Activated T-helper 1 cell treated with Interleukin-2 at 50 U/mL for 16 hours (primary cell): ENCODE measurements around the gene TARS1.
A peak's percentile ranks its signal among the peaks of the same experiment; 100 is the strongest.

Experiments
- DNase-seq: peaks from one replicate; pipeline ENCODE4 v3.0.0-alpha.2; 2020; ENCODE audit warnings: low read depth

TARS1 gene

DNA sequence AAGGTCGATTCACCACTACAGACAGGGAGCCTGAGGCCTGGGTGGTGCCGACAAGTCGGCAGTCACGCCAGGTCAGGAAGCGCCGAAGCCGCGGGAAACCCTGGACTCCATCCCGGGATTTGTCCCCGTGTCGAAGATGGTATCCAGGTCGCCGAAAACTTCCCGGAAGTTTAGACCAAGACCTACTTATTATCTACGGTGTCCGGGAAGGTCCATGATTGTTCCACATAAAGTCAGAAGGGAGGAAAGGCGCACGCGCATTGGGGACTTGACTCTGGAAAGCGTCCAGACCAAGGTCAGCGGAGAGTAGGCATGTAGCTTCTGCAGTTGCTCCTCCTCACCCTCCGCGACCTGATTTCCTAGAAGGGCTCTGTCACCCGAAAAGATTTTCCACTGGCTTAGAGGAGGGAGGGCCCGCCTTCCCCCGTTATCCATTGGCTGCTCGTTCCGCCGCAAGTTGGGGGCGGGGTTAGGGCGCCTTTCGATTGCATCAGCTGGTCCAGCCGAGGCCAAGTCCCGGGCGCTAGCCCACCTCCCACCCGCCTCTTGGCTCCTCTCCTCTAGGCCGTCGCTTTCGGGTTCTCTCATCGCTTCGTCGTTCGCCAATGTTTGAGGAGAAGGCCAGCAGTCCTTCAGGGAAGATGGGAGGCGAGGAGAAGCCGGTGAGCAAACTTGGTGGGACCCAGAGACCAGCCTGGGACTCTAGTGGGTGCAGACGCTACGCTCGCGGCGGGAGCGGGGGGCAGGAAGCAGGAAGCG lies at the start of gene TARS1:
TSS of gene TARS1 (plus strand) at position 484 of the 759 bp plus-strand sequence. CDS start at position 606, 122 bp downstream.
- peak; percentile 85 for DNase-seq

DNA sequence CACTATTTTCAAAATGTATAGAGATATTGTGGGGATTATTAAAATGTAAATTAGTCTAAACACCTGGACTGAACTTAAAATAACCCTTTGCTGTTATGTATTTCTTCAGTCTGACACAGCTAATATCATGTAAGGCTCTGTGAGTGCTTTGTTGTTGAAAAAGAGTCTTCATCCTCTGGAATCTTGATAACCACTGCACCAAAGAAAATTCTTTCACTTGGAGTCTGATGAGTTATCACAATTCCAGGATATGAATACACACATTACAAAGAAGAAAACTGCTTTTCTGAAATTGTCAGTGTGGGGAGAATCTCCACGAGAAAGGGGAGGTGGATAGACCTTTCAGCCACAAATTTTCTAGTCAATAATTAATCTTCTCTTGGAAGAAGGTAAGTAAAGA lies 42.3 kb upstream of the TARS1 start:
- DNase-seq = no peak

DNA sequence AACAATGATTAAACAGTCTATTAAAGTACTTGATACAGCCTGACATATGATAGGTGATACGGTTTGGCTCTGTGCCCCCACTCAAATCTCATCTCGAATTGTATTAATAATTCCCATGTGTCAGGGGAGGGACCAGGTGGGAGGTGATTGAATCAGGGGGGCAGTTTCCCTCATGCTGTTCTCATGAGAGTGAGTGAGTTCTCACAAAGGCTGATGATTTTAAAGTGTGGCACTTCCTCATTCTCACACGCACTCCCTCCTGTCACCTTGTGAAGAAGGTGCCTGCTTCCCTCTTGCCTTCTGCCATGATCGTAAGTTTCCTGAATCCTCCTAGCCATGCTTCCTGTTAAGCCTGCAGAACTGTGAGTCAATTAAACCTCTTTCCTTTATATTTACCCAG lies 40.1 kb upstream of the TARS1 start:
- no peak for DNase-seq

DNA sequence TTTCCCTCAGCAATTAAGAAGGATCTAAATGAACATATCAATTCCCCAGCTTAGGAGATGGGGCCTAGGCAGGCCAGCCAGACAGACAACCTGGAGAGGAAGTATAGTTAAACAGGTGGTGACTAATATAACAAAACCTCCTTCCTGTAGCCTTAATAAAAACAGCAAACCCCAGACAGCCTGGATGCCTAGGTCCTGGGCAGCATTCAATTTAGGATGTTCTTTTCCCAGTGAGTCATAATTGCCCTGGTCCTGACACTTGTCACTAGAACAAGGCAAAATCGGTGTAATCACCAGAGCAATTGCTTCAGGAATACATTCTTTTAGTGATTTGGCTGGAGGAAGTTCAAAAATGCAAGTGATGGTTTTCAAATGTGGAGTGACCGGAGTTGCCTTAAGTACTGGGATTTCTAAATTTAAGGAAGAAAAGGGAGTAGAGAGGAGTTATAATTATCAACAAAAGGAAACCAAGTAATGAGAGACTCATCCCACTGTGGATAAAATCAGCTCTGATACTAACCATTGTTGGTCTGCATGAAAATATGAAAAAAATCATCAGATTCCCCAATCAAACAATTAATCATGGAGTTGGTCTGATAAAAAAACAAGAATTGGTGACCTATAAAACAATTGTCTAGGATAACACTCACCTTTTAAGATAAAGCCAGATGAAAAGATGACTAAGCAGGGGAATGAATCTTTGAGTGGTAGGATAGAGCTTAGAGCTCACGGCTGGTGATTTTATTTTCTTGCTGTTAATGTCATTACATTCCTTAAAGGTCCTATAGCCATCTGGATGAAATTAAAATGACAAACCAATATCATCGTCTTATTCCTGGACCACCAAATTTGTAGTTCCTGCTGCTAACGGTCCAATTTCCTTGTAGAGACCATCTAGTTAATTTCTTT lies 39.0 kb upstream of the TARS1 start:
- DNase-seq = no peak

DNA sequence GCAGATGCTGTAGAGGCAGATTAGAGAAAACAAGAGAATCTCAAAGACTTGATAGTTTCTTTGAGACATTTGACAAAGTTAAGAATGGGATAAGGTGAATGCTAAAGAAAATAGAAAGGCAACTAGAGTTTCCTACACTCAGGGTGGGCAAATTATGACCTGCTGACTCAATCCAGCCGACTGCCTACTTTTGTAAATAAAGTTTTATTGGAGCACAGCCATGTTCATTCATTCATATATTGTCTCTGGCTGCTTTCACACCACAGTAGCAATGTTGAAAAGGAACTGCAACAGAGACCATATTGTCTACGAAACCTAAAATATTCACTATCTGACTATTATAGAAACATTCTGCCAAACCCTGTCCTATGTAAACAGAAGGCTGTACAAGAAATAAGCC lies 37.6 kb upstream of the TARS1 start:
- no peak for DNase-seq

DNA sequence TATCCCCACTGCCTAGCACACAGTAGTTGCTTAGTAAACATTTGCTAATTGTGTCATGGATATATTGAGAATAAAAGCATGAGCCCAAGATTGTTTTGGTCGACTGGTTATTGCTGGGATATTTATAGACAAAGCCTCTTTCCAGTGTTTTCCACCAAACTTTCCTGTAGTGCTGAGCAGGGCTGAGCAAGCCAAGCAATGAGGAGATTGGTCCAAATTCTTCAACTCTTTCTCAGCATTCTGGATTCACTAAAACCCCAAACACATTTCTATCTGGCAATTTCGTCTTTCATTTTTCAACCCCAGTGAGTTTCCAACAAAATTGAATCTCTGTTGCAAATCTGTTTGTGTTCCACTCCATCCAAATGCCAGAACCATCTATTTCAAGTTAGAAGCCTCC lies 31.9 kb upstream of the TARS1 start:
- DNase-seq = no peak

DNA sequence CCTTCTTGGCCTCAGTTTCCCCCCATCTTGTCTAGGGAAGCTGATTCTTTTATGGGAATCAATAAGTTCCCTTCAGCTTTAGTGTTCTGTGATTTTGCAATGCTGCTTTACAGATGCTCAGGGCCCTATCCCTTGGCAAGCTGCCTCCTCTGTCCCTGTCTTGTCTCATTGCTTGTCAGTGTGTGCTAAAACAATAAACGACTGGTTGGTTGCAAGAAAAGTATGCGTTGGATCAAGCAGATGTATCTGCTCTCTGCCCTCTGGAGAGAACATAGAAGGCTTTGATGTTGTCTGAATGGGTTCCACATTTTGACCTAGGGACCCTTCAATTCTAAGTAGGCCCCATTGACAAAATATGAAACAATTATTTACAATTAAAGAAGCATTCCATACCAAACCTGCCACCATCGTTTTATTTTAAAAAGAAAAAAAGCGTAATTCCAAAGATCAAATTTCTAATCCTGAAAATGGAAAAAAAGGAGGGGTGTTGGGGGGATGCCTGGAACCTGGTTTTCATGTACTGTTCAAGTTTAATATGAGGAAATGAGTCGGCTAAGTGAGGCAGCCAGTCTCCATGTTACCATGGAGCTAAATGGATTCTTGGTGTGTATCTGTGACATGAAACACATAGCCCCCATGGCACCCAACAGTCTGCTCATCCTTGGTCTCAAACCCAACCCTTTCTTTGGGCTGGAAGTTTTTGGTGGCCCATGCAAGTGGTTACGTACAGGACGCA lies 31.2 kb upstream of the TARS1 start:
- DNase-seq = no peak

DNA sequence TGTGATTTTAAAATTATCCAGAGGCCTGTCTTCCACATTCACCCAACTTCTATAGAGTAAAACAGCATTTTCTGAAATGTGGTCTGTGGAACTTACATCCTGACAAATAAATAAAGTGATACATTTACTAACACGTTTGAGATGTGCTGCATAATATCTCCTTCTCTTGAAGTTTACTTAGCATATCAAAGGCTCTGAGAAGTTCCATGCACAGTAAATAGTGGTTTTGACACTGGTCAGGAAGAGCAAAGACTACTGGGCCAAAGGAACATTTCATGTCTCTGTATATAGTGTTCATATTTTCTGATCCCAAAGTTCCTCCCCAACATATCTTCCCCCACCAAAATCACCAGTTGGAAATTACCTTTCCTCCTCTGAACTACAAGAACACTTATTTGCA lies 30.5 kb upstream of the TARS1 start:
- DNase-seq = no peak

DNA sequence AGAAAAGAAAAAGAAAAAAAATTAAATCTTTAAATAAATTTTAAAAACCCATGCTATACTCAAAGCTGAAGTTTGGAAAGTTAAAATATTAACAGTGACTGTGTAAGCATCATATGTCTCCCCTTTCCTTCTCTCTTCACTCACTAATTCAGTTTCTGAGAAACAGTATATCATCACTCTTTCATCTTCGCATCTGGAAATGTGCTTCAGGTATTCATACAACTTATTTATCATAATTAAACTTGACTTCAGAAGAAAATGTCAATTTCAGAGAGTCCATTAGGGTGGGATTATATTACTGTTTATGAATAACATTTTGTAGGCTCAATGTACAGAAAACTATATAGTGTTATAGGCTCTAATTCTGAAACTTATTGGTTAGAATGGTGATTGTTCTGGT lies 29.3 kb upstream of the TARS1 start:
- no peak for DNase-seq

DNA sequence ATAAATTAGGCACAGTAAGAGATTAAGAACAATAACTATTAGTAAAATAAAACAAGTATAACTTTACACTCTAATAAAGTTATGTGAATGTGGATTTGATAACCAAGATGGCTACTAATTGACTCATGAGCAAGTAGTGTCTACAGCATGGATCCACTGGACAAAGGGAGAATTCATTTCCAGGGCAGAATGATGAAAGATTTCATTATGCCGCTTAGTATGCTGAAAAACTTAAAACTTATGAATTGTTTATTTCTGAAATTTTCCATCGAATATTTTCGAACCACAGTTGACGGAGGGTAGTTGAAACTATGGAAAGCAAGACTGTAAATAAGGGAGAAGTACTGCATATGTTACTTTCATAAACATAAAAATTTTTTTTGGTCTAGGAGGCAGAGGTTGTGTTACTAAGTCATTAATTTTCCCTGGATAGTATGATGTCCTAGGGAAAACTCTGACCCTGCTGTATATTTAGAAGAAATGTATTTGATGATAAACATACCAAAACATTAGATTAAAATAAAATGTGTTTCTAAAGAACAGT lies 24.9 kb upstream of the TARS1 start:
- DNase-seq = no peak

DNA sequence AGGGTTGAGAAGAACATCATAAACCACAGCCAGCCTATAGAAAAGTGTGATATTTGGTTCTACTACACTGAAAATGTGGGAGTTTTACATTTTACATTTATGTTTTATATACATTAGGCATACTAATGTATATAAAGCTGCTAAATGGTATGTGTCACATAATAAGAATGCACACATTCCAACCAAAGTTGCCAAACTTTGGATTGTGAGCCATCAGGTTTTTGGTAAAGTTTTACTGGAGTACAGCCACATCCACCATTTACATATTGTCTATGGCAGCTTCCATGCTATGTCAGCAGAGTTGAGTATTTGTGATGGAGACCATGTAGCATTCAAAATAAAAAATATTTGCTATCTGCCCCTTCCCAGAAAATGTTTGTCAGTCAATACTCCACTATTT lies 23.1 kb upstream of the TARS1 start:
- DNase-seq = no peak

DNA sequence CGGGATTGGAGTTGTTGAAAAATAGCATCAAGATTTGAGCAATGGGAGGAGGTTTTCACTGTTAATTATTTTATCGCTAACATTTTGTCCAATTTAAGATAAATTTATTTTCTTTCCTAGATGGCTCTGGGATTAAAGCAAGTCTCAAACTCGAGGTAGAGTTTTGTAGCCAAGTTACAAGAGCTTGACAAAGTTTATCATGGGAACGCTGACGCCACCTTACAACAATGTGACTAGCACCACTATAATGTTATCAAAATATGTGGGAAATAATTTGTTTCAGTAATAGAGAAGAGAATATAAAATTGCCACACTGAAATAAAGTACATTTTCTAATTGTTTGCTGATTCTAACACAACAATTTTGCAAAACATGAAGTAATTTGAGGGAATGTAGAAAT lies 19.8 kb upstream of the TARS1 start:
- DNase-seq = no peak

DNA sequence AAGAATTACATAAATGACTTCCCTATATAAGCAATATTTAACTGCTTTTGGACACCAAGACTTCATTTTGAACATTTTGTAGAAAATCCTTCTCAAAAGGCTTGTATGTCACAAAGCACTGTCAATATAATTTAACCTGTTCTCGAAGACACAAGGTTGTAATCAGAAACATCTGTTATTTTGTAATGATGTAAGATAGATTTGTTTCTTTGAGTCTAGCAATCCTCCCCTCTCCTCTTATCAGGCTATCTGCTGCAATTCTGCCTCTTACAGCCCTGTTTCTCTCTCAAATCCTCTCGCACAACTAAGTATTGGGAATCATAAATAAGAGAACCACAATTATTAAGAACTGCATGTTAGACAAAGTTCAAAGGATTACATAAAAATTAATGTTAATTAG lies 18.6 kb upstream of the TARS1 start:
- no peak for DNase-seq

DNA sequence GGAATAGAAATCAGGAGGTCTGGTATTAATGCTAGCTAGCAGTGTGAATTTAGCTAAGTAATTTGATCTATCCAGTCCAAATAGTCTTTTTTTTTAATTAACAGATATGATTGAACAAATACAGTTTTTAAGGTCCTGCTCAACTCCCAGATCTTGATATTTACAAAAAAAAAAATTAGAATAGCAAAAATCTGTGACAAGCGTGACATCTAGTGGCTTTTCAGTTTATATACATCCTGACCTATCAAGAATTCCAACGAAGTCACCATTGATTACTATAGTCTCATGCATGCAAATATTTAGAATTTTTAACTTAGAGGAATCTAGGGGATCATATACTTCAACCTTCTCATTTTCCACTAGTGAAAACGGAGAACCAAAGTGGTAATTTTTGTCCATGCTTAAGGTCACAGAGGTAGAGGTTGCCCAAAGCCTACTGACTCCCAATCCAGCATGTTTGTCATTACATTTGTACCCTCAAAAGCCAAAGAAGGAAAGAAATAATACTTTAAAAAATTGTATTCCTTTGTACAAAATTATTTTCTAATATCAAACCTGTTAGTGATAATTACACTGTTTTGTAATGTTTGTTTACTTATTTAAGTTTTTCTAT lies 17.6 kb upstream of the TARS1 start:
- no peak for DNase-seq

DNA sequence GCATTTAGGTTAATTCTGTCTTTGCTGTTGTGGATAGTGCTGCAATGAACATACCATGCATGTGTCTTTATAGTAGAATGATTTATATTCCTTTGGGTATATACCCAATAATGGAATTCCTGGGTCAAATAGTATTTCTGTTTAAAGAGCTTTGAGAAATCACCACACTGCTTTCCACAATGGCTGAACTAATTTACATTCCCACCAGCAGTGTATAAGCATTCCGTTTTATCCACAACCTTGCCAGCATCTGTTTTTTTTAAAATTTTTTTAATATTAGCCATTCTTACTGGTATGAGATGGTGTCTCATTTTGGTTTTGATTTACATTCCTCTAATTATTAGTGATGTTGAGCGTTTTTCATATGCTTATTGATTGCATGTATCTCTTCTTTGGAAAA lies 15.5 kb upstream of the TARS1 start:
- DNase-seq = no peak

DNA sequence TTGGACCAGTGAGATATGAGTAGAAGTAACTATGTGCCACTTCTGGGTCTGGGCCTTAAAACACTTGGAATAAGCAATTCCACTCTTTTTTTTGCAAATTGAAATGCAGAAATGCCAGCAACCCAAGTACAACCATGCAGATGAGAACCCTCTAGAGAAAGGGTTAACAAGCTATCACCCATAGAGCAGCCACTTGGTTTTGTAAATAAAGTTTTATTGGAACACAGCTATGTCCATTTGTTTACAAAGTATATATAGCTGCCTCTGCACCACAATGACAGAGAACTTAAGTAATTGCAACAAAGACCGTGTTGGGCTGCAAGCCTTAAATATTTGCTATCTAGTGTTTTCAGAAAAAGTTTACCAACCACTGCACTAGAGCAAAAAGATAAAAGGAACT lies 9.8 kb upstream of the TARS1 start:
- no peak for DNase-seq

DNA sequence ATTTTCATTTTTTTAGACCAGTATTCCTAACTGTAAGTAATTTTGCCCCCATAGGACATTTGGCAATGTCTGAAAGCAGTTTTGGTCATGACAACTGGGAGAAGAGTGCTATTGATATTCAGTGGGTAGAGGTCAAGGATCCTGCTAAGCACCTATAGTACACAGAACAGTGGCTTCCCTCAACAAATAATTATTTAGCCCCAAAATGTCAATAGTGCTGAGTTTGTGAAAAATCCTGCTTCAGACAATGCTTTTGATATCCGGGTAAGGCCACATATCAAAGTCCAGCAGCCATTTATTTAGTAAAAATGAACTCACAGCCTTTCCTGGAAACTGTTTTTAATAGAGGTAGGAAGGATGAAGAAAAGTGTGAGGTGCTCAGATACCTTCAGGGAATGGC lies 8.1 kb upstream of the TARS1 start:
- no peak for DNase-seq

DNA sequence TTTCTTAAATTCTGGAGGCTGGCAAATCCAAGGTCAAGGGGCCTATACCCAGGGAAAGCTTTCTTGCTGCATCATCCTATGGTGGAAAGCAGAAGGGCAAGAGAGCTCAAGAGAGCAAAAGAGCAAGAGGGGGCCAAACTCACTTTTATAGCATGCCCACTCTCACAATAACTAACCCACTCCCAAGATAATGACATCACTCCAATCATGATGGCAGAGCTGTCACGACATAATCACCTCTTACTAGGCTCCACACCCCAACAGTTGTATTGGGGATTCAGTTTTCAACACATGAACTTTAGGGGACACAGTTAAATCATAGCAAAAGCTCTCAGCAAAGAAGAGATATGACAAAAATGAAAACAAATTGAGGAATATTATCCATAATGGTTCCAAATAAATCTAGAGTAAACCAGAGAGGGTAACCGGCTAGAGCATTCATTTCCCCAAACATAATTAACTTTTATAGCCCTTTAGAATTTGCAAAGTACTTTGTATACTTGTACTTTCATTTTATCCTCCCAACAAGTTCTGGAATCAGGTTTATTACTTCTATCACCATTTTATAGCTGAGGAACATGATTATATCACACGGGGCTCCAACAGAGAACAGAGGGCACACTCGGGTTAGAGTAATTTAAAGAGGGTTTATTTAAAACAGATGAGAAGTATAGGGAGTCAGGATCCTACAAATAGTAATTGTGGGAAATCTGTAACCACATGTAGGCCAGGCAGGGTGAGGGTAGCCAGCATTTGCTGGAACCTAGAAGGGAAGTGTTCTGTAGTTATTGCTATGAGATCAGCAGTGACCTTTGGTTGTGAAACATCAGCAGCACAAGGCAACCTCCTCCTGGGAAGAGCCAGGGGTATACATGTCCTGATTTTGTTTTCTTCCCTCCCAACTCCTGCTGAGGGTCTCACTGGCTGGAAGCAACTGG lies 7.2 kb upstream of the TARS1 start:
- DNase-seq = no peak

DNA sequence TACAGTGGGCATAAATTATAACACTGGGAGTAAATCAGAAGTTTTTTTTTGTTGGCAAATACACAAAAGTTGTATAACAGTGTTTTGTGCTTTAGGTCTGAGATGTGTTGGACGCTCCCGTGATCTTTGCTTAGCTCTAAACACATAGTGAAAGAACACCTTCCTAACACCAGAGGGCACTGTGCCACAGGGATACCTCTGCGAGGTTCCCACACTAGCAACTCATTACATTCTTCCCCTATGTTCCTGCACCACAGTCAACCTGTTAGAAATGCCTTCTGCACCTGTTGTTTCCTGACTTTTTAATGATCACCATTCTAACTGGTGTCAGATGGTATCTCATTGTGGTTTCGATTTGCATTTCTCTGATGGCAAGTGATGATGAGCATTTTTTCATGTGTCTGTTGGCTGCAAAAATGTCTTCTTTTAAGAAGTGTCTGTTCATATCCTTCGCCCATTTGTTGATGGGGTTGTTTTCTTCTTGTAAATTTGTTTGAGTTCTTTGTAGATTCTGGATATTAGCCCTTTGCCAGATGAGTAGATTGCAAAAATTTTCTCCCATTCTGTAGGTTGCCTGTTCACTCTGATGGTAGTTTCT lies 4.8 kb upstream of the TARS1 start:
- peak; percentile 31 for DNase-seq

DNA sequence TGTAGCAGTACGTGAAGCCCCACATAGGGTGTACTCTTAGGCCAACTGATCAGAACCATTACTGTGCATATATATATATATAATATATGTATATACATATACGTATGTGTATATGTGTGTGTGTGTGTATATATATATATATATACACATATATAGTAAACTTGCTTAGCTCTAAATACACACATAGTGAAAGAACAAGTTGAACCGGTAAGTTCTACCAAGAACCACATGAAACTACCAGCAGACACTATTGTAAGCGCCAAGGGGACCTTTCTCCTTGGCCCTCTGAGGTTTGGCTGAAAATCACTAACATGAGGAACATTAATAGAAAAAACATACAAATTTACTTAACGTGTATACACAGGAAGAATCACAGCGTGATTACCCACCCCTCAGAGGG lies 1.8 kb upstream of the TARS1 start:
- no peak for DNase-seq
